Vagina (tissue), 2 donors: ENCODE data around the gene PCA3.

Experiments
- CTCF ChIP-seq, 3 experiments: fragments of 450-650 bp in 2 of 3; fragments of 200-600 bp in 1 of 3; sonication (generic) in 1 of 3; IDR thresholded peaks; one replicate each; pipeline ENCODE4 v1.5.1; 2017 to 2019; ENCODE audit warnings: antibody characterized with exemption in 3 of 3, mild to moderate bottlenecking in 2 of 3, moderate library complexity in 2 of 3
- POLR2A ChIP-seq, 2 donors: fragments of 450-650 bp; IDR thresholded peaks; one replicate each; pipeline ENCODE4 v1.6.1; 2017; ENCODE audit warnings: antibody characterized with exemption in 2 of 2, mild to moderate bottlenecking in 2 of 2, moderate library complexity in 2 of 2

DNA sequence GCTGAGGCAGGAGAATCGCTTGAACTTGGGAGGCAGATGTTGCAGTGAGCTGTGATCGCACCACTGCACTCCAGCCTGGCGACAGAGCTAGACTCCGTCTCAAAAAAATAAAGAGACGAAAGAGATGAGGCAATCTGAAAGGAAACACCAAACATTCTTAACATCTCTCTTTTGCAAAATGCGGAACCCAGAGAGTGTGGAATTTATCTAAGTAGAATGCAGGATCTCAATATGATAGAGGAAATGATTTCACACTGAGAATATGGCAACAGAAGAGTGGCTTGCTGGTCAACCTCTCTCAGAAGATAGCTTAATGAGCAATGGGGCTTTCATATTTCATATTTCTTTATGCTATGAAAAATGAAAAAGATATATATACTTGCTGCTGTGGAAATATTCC lies 33.4 kb upstream of the PCA3 start:
- TF ChIP-seq CTCF (IDR thresholded peaks at IDR 0.05) (no peak), POLR2A (IDR thresholded peaks at IDR 0.05) (no peak)
